Measurements from ENCODE around the gene SEC14L1. TPM values are rescaled to one million over a fixed set of nuclear protein-coding genes. Genes with fewer than 3 reads are reported as not detected.

Gene SEC14L1
- total and polyA plus RNA-seq, 8 donors = 3.2 to 106 (median 43.9) TPM

DNA sequence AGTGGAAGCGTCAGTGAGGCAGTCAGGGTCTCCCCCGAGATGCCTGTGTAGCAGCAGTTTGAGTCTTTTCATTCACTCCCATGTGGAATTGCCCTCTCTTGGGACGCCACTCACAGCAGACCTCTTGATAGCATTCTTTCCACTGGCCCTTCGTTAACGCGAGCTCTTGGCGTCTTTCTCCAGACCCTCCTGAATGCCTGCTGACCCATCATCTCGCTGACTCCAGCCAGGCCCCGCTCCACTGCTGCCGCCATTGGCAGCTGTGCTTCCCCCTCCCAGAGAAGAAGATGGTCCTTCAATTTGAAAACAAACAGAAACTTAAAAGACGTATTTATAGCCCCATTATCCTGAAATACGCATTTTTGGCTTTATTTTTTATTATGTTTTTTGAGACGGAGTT, 63.1 kb downstream of the SEC14L1 start:
- intact Hi-C loops (cut with DNase I; ENCODE audit: low total_unique reads) = no loop called here
- H3K9me3 ChIP-seq = no peaks in the 10 kb centered on the region
- H3K27ac ChIP-seq = no peak overlapping the region
- no peaks in the 10 kb centered on the region for H3K27me3 ChIP-seq
- peaks cover 9 to 18% (median 15%) of the 10 kb centered on the region in 4 donors for H3K4me1 ChIP-seq
- H3K36me3 ChIP-seq = peaks cover 82 to 100% (median 99%) of the 10 kb centered on the region in 4 donors
- H3K4me3 ChIP-seq = no peak overlapping the region
- 87 to 96% (median 94%) methylated on average over 13 of the region's 13 CpGs for WGBS, 5 donors
- DNase-seq = no peak
- TF ChIP-seq POLR2A (IDR thresholded peaks at IDR 0.05) (no peak), CTCF (IDR thresholded peaks at IDR 0.05) (no peak), POLR2AphosphoS5 (IDR thresholded peaks at IDR 0.05) (no peak), EP300 (IDR thresholded peaks at IDR 0.05) (no peak)

GRCh38 chr17:77204536-77204935, 63.8 kb downstream of the SEC14L1 start:
- no peak for DNase-seq
- no peak for TF ChIP-seq POLR2AphosphoS5 (IDR thresholded peaks at IDR 0.05)
- TF ChIP-seq EP300 (IDR thresholded peaks at IDR 0.05) = no peak
- TF ChIP-seq CTCF (IDR thresholded peaks at IDR 0.05) = no peak
- no peak for TF ChIP-seq POLR2A (IDR thresholded peaks at IDR 0.05)
- Histone ChIP-seq H3K27ac (no peak overlapping the region), H3K9me3 (no peaks in the 10 kb centered on the region), H3K27me3 (no peaks in the 10 kb centered on the region), H3K36me3 (peaks cover 75 to 100% (median 99%) of the 10 kb centered on the region in 4 donors), H3K4me1 (peaks cover 16 to 25% (median 21%) of the 10 kb centered on the region in 4 donors), H3K4me3 (no peak overlapping the region)
- intact Hi-C loops (cut with DNase I; ENCODE audit: low total_unique reads) = no loop called here
- WGBS, 5 donors = 58 to 73% (median 72%) methylated on average over 8 of the region's 8 CpGs

DNA sequence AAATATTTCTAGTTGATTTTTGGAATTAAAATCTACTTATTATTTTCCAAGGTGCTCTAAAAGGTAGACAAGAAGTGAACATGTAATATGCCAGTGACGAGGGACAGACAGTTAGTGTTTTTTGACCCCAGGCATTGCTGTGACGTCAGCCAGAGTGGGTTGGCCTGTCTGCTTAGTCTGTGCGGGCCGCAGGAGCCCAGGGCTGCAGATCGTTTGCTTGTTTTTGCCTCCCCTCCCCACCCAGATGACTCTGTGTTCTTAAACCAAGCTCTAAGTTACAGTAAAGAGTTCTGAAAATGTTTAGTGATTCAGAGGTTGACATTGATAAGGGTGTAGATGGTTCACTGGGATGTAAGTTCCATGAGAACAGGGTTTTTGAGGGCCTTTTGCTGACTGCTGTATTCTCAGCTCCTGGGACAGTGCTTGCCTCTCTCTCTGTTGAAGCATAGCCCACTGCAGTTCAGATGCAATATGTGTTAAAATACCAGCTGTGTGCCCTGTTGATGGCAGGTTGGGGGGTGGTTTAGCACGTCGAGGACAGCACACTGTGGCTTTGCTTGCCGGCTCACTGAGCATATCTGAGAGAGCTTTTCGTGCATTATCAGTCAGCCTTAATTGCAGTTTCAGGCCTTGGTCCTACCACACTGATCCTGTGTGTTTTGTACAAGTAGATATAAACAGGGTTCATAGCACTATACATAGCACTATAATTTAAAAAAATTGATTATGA, 64.8 kb downstream of the SEC14L1 start:
- no peaks in the 10 kb centered on the region for H3K27me3 ChIP-seq
- H3K27ac ChIP-seq = peak overlapping the region in 1 of 5 donors; percentile 12
- no peak overlapping the region for H3K4me3 ChIP-seq
- WGBS, 5 donors = 66 to 83% (median 76%) methylated on average over 9 of the region's 9 CpGs
- DNase-seq = no peak
- H3K36me3 ChIP-seq = peaks cover 75 to 100% (median 99%) of the 10 kb centered on the region in 4 donors
- no peaks in the 10 kb centered on the region for H3K9me3 ChIP-seq
- H3K4me1 ChIP-seq = peaks cover 26 to 35% (median 30%) of the 10 kb centered on the region in 4 donors
- intact Hi-C loops (cut with DNase I; ENCODE audit: low total_unique reads) = no loop called here
- TF ChIP-seq POLR2AphosphoS5 (IDR thresholded peaks at IDR 0.05) (no peak), EP300 (IDR thresholded peaks at IDR 0.05) (no peak), CTCF (IDR thresholded peaks at IDR 0.05) (no peak)

- DNase-seq = no peak
- no peak overlapping the region for H3K4me3 ChIP-seq
- no peaks in the 10 kb centered on the region for H3K9me3 ChIP-seq
- H3K27ac ChIP-seq = peak overlapping the region in 1 of 5 donors; percentile 79
- intact Hi-C loops (cut with DNase I; ENCODE audit: low total_unique reads) = no loop called here
- peaks cover 75 to 100% (median 99%) of the 10 kb centered on the region in 4 donors for H3K36me3 ChIP-seq
- 74 to 86% (median 82%) methylated on average over 13 to 14 of the region's 14 CpGs for WGBS, 5 donors
- TF ChIP-seq POLR2A (IDR thresholded peaks at IDR 0.05) (no peak), EP300 (IDR thresholded peaks at IDR 0.05) (no peak), POLR2AphosphoS5 (IDR thresholded peaks at IDR 0.05) (peak in 1 of 3 donors; percentile 4)
- no peaks in the 10 kb centered on the region for H3K27me3 ChIP-seq
- peaks cover 28 to 42% (median 30%) of the 10 kb centered on the region in 4 donors for H3K4me1 ChIP-seq
Observed at GRCh38 chr17:77206158-77206956, 65.6 kb downstream of the SEC14L1 start.
